ENCODE data around the gene CARD11. TPM values are rescaled to one million over a fixed set of nuclear protein-coding genes. Genes with fewer than 3 reads are reported as not detected.

CARD11 gene
- total RNA-seq, 2 donors from 2014 or later = 3.7 to 4.4 TPM

- TF ChIP-seq, protein P1, sequence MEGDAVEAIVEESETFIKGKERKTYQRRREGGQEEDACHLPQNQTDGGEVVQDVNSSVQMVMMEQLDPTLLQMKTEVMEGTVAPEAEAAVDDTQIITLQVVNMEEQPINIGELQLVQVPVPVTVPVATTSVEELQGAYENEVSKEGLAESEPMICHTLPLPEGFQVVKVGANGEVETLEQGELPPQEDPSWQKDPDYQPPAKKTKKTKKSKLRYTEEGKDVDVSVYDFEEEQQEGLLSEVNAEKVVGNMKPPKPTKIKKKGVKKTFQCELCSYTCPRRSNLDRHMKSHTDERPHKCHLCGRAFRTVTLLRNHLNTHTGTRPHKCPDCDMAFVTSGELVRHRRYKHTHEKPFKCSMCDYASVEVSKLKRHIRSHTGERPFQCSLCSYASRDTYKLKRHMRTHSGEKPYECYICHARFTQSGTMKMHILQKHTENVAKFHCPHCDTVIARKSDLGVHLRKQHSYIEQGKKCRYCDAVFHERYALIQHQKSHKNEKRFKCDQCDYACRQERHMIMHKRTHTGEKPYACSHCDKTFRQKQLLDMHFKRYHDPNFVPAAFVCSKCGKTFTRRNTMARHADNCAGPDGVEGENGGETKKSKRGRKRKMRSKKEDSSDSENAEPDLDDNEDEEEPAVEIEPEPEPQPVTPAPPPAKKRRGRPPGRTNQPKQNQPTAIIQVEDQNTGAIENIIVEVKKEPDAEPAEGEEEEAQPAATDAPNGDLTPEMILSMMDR (IDR thresholded peaks at IDR 0.05) = no peak
- Histone ChIP-seq H3K36me3 (no peaks in the 10 kb centered on the region), H3K27me3 (replicated peaks; ENCODE audit: insufficient read depth) (no peaks in the 10 kb centered on the region), H3K27ac (no peak overlapping the region), H3K9me3 (no peaks in the 10 kb centered on the region), H3K4me3 (no peak overlapping the region), H3K4me1 (ENCODE audit: control insufficient read depth in 1 of 2, low read depth in 2 of 2) (no peaks in the 10 kb centered on the region)
- DNase-seq (ENCODE audit: low spot score) (no peak), ATAC-seq (ENCODE audit: insufficient number of reproducible peaks, low FRiP score, low read depth) (no peak)
Observed at GRCh38 chr7:2945171-2945570, 98.5 kb downstream of the CARD11 start.

- ATAC-seq (ENCODE audit: insufficient number of reproducible peaks, low FRiP score, low read depth) = no peak
- TF ChIP-seq, protein P1 (IDR thresholded peaks at IDR 0.05) = no peak
- H3K36me3 ChIP-seq = no peaks in the 10 kb centered on the region
- no peaks in the 10 kb centered on the region for H3K27me3 ChIP-seq (replicated peaks; ENCODE audit: insufficient read depth)
- no peak overlapping the region for H3K4me3 ChIP-seq
- H3K4me1 ChIP-seq (ENCODE audit: control insufficient read depth in 1 of 2, low read depth in 2 of 2) = no peaks in the 10 kb centered on the region
- no peaks in the 10 kb centered on the region for H3K9me3 ChIP-seq
- no peak for DNase-seq (ENCODE audit: low spot score)
- H3K27ac ChIP-seq = no peak overlapping the region
Observed at GRCh38 chr7:2944739-2945138, 98.9 kb downstream of the CARD11 start.

- no peak for ATAC-seq (ENCODE audit: insufficient number of reproducible peaks, low FRiP score, low read depth)
- no peaks in the 10 kb centered on the region for H3K27me3 ChIP-seq (replicated peaks; ENCODE audit: insufficient read depth)
Observed at GRCh38 chr7:2943851-2944601, 99.6 kb downstream of the CARD11 start.

GRCh38 chr7:2941216-2941859 is 102.3 kb downstream of the CARD11 start:
- Histone ChIP-seq H3K4me1 (ENCODE audit: control insufficient read depth in 1 of 2, low read depth in 2 of 2) (no peaks in the 10 kb centered on the region), H3K9me3 (no peaks in the 10 kb centered on the region), H3K36me3 (no peaks in the 10 kb centered on the region), H3K4me3 (no peak overlapping the region), H3K27ac (no peak overlapping the region), H3K27me3 (replicated peaks; ENCODE audit: insufficient read depth) (no peaks in the 10 kb centered on the region)
- ATAC-seq (ENCODE audit: insufficient number of reproducible peaks, low FRiP score, low read depth) = no peak
- no peak for DNase-seq (ENCODE audit: low spot score)
- TF ChIP-seq, protein P1 (IDR thresholded peaks at IDR 0.05) = no peak

More at GRCh38 chr7:2943851-2944601, 99.6 kb downstream of the CARD11 start:
- no peaks in the 10 kb centered on the region for H3K36me3 ChIP-seq
- DNase-seq (ENCODE audit: low spot score) = no peak
- H3K4me3 ChIP-seq = no peak overlapping the region
- H3K9me3 ChIP-seq = no peaks in the 10 kb centered on the region
- H3K27ac ChIP-seq = no peak overlapping the region
- TF ChIP-seq, protein P1 (IDR thresholded peaks at IDR 0.05) = no peak
- H3K4me1 ChIP-seq (ENCODE audit: control insufficient read depth in 1 of 2, low read depth in 2 of 2) = no peaks in the 10 kb centered on the region

DNA sequence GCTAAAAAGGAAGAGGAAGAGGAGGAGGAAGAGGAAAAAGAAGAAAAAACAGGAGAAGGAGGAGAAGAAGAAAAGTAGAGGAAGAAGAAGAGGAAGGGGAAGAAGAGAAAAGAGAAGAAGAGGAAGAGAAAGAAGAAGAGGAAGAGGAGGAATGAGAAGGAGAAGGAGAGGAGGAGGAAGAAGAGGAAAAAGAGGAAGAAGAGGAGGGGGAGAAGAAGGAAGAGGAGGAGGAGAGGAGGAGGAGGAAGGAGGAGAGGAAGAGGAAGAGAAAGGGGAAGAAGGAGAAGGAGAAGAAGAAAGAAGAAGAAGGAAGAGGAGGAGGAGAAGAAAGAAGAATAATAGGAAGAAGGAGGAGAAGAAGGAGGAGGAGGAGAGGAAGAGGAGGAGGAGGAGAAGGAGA is 103.2 kb downstream of the CARD11 start:
- Histone ChIP-seq H3K4me1 (ENCODE audit: control insufficient read depth in 1 of 2, low read depth in 2 of 2) (no peaks in the 10 kb centered on the region), H3K27me3 (replicated peaks; ENCODE audit: insufficient read depth) (no peaks in the 10 kb centered on the region), H3K27ac (no peak overlapping the region), H3K9me3 (no peaks in the 10 kb centered on the region), H3K36me3 (no peaks in the 10 kb centered on the region), H3K4me3 (no peak overlapping the region)
- DNase-seq (ENCODE audit: low spot score) = no peak
- TF ChIP-seq, protein P1 (IDR thresholded peaks at IDR 0.05) = no peak
- ATAC-seq (ENCODE audit: insufficient number of reproducible peaks, low FRiP score, low read depth) = no peak
